Gastroesophageal sphincter (tissue), 4 donors: ENCODE data around the gene GEMIN5. TPM values are rescaled to one million over a fixed set of nuclear protein-coding genes. Genes with fewer than 3 reads are reported as not detected.

Experiments
- ATAC-seq: fragments of 150-250 bp; one replicate; pipeline ENCODE4 v1.9.1; 2016; ENCODE audit warnings: mild to moderate bottlenecking, moderate library complexity
- H3K27ac ChIP-seq, 4 donors: fragments of 200-600 bp; sonication (generic) in 3 of 4; 1 replicate in 3 of 4; 2 replicates in 1 of 4; pipeline ENCODE4 v1.5.1; 2016 to 2019
- H3K27me3 ChIP-seq: fragments of 200-600 bp; sonication (generic); one replicate; pipeline ENCODE4 v1.5.1; 2019
- H3K36me3 ChIP-seq, 2 donors: fragments of 200-600 bp; sonication (generic); one replicate each; pipeline ENCODE4 v1.5.1; 2019; ENCODE audit warnings: control low read depth in 1 of 2
- H3K4me1 ChIP-seq, 3 donors: fragments of 200-600 bp; sonication (generic); 1 replicate in 2 of 3; 2 replicates in 1 of 3; pipeline ENCODE4 v1.5.1; 2016 to 2019; ENCODE audit warnings: control low read depth in 2 of 3
- H3K4me3 ChIP-seq, 2 donors: fragments of 200-600 bp; sonication (generic); one replicate each; pipeline ENCODE4 v1.5.1; 2019; ENCODE audit warnings: mild to moderate bottlenecking in 1 of 2, moderate library complexity in 1 of 2
- H3K9me3 ChIP-seq, 3 donors: fragments of 200-600 bp; sonication (generic); one replicate each; pipeline ENCODE4 v1.5.1; 2017 to 2019; ENCODE audit warnings: control low read depth in 2 of 3
- EP300 ChIP-seq: sonication (generic); formaldehyde crosslinking; IDR thresholded peaks from one replicate; pipeline ENCODE4 v1.6.1; 2017; ENCODE audit warnings: antibody characterized with exemption, mild to moderate bottlenecking
- POLR2A ChIP-seq, 2 donors: fragments of 450-650 bp; IDR thresholded peaks; one replicate each; pipeline ENCODE4 v1.6.1; 2017; ENCODE audit warnings: antibody characterized with exemption in 2 of 2, mild to moderate bottlenecking in 2 of 2, moderate library complexity in 1 of 2
- POLR2AphosphoS5 ChIP-seq: sonication (generic); formaldehyde crosslinking; IDR thresholded peaks from one replicate; pipeline ENCODE4 v1.6.1; 2017; ENCODE audit warnings: antibody characterized with exemption
- WGBS, 2 donors: methylation state at CpG; one replicate each; pipeline ENCODE4 v1.1.5; 2018; ENCODE audit warnings: low coverage in 1 of 2; 5-methylcytosine and 5-hydroxymethylcytosine counted together
- total RNA-seq, 4 donors: library from RNA; depleted of rRNA; stranded (reverse); fragments of >200 nt; gene quantifications; one replicate each; pipeline ENCODE4 v1.1.0, GENCODE V29; 2016
- TF ChIP-seq, protein P1 (sequence below), 4 experiments: fragments of 200-600 bp in 2 of 4; fragments of 450-650 bp in 2 of 4; sonication (generic) in 1 of 4; IDR thresholded peaks; one replicate each; pipeline ENCODE4 v1.5.1; 2017 to 2019; ENCODE audit warnings: antibody characterized with exemption in 4 of 4, mild to moderate bottlenecking in 2 of 4, moderate library complexity in 2 of 4

The GEMIN5 gene
- total RNA-seq, 4 donors from 2014 or later: 15.8 to 30.0 (median 19.4) TPM

DNA sequence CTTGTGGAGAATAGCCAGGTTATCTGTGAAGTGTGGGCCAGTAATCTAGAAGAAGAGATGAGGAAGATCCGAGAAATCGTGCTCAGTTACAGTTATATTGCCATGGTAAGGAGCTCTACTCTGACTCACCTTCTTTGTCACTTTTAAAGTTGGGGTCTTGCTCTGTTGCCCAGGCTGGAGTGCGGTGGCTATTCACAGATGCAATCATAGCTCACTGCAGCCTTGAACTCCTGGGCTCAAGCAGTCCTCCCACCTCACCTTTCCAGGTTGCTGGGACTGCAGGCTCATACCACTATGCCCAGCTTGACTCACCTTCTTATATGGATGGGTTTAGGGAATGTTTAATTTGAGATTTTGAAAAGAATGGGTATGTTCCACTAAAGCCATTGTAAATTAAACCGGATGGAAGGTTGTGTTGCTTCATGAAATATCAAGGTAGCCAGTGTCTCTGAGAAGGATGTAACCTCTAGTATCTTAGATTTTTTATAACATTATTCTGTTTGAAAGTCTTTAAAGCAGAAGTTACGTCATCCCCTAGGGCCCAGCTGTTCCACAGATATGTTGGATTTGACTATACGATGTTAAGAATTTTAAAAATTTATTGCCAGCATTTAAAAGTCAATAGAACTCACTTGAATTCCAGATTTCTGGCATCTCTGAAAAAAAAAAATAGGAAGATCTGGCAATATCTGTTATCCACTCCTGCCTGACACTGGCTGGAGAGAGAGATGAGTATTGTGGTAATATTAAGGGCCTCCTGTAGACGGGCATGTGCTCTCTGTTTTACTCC is 74.5 kb downstream of the GEMIN5 start:
- TF ChIP-seq EP300 (no peak), POLR2AphosphoS5 (no peak), POLR2A (IDR thresholded peaks at IDR 0.05) (no peak)
- TF ChIP-seq, protein P1, sequence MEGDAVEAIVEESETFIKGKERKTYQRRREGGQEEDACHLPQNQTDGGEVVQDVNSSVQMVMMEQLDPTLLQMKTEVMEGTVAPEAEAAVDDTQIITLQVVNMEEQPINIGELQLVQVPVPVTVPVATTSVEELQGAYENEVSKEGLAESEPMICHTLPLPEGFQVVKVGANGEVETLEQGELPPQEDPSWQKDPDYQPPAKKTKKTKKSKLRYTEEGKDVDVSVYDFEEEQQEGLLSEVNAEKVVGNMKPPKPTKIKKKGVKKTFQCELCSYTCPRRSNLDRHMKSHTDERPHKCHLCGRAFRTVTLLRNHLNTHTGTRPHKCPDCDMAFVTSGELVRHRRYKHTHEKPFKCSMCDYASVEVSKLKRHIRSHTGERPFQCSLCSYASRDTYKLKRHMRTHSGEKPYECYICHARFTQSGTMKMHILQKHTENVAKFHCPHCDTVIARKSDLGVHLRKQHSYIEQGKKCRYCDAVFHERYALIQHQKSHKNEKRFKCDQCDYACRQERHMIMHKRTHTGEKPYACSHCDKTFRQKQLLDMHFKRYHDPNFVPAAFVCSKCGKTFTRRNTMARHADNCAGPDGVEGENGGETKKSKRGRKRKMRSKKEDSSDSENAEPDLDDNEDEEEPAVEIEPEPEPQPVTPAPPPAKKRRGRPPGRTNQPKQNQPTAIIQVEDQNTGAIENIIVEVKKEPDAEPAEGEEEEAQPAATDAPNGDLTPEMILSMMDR (IDR thresholded peaks at IDR 0.05): no peak
- Histone ChIP-seq H3K4me3 (no peak overlapping the region), H3K9me3 (no peaks in the 10 kb centered on the region), H3K36me3 (peaks cover 0 to 52% of the 10 kb centered on the region in 2 donors), H3K27me3 (no peaks in the 10 kb centered on the region), H3K27ac (no peak overlapping the region), H3K4me1 (peaks cover 0 to 61% (median 20%) of the 10 kb centered on the region in 3 donors)
- ATAC-seq: no peak
- WGBS, 2 donors: 80 to 91% methylated on average over 7 of the region's 7 CpGs

DNA sequence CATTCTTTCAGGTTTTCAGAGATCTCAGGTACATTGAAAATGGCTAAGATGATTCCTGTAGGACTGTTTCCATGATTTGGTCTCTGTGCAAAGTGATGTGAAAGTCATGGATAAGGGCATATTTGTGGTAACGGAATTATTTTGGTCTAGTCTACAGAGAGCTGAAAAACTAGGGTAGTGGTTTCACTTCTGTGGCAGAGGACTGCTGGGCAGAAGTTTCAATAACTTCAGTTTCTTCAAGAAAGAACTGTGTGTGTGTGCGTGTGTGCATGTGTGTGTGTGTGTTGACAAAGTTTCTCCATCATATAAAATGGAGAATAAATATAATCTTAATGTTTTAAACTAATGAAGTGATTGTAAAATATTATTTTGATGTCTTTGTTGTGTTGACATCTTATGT is 75.2 kb downstream of the GEMIN5 start:
- Histone ChIP-seq H3K36me3 (peaks cover 0 to 44% of the 10 kb centered on the region in 2 donors), H3K4me3 (no peak overlapping the region), H3K27ac (no peak overlapping the region), H3K27me3 (no peaks in the 10 kb centered on the region), H3K9me3 (no peaks in the 10 kb centered on the region), H3K4me1 (peaks cover 0 to 61% (median 20%) of the 10 kb centered on the region in 3 donors)
- 70 to 83% methylated on average over 2 of the region's 2 CpGs for WGBS, 2 donors
- no peak for TF ChIP-seq EP300
- no peak for TF ChIP-seq POLR2AphosphoS5
- TF ChIP-seq POLR2A (IDR thresholded peaks at IDR 0.05): no peak
- no peak for ATAC-seq

DNA sequence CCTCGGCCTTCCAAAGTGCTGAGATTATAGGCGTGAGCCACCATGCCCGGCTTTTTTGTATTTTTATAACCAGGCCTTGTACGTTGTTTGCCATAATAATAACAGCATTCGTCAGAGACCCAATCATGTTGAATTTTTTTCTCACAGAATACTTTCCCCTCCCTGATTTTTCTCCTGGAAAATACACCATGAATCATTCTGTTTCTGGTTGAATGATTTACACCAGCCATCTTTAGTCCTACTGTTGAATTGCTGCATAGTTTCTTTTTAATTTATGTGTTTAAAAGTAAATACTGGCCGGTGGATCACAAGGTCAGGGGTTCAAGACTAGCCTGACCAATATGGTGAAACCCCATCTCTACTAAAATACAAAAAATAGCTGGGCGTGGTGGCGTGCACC is 76.1 kb downstream of the GEMIN5 start:
- no peaks in the 10 kb centered on the region for H3K27me3 ChIP-seq
- H3K4me1 ChIP-seq: peaks cover 0 to 63% (median 20%) of the 10 kb centered on the region in 3 donors
- H3K4me3 ChIP-seq: no peak overlapping the region
- TF ChIP-seq POLR2A (IDR thresholded peaks at IDR 0.05): no peak
- TF ChIP-seq, protein P1 (IDR thresholded peaks at IDR 0.05): no peak
- no peak for TF ChIP-seq EP300
- TF ChIP-seq POLR2AphosphoS5: no peak
- ATAC-seq: no peak
- H3K27ac ChIP-seq: no peak overlapping the region
- no peaks in the 10 kb centered on the region for H3K9me3 ChIP-seq
- H3K36me3 ChIP-seq: peaks cover 0 to 39% of the 10 kb centered on the region in 2 donors
- WGBS, 2 donors: 80 to 92% methylated on average over 4 to 5 of the region's 8 CpGs

DNA sequence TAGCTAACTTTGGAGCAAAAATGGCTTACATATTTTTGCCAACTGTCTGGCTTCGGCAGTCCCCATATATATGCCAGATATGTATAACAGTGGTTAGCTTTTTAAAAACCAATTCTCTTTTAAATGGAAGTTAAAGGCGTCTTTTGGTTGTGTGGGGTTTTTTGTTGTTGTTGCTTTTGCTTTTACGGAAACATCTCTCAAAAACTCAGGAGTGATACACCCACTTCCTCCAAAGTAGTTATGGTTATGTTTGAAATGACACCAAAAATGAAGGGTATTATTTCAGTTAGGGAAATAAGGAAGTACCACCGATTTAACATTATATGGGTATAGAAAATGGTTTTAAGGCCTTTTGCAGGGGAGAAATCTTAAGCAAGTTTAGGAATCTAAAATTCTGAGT is 77.2 kb downstream of the GEMIN5 start:
- Histone ChIP-seq H3K36me3 (peaks cover 0 to 28% of the 10 kb centered on the region in 2 donors), H3K27me3 (no peaks in the 10 kb centered on the region), H3K4me3 (peak overlapping the region in 1 of 2 donors; percentile 89), H3K9me3 (no peaks in the 10 kb centered on the region), H3K4me1 (peaks cover 0 to 63% (median 26%) of the 10 kb centered on the region in 3 donors), H3K27ac (peak overlapping the region in 3 of 4 donors; percentile 96 to 99 (median 99))
- TF ChIP-seq, protein P1 (IDR thresholded peaks at IDR 0.05): no peak
- WGBS, 2 donors: 30 to 45% methylated on average over 4 of the region's 4 CpGs
- ATAC-seq: no peak

DNA sequence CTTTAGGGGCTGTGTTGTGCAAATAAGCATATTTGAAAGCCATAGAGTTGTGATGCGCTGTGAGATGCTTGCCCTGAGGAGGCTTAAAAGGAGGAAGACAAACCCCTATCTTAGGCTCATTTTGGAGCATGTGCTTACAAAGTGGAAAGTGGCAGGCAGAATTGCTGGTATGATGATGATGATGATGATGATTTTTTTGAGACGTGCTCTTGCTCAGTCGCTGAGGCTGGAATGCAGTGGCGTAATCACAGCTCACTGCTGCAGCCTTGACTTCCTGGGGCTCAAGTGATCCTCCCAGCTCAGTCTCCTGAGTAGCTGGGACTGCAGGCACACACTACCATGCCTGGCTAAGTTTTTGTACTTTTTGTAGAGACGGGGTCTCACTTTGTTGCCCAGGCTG is 77.9 kb downstream of the GEMIN5 start:
- Histone ChIP-seq H3K27me3 (no peaks in the 10 kb centered on the region), H3K4me1 (peaks cover 0 to 60% (median 26%) of the 10 kb centered on the region in 3 donors), H3K9me3 (no peaks in the 10 kb centered on the region), H3K4me3 (peak overlapping the region; percentile 80 to 89), H3K36me3 (peaks cover 0 to 22% of the 10 kb centered on the region in 2 donors), H3K27ac (peak overlapping the region; percentile 76 to 99 (median 98))
- TF ChIP-seq POLR2AphosphoS5 (peak; percentile 46), POLR2A (IDR thresholded peaks at IDR 0.05) (no peak), EP300 (no peak)
- TF ChIP-seq, protein P1 (IDR thresholded peaks at IDR 0.05): no peak
- ATAC-seq: no peak
- 9 to 30% methylated on average over 3 to 4 of the region's 5 CpGs for WGBS, 2 donors
